Measurements from ENCODE around the gene KLHL13. TPM values are rescaled to one million over a fixed set of nuclear protein-coding genes. Genes with fewer than 3 reads are reported as not detected.
A peak's percentile ranks its signal among the peaks of the same experiment; 100 is the strongest.

KLHL13 gene
- total RNA-seq, 1 donor from 2014 or later, result 5.6 TPM

DNA sequence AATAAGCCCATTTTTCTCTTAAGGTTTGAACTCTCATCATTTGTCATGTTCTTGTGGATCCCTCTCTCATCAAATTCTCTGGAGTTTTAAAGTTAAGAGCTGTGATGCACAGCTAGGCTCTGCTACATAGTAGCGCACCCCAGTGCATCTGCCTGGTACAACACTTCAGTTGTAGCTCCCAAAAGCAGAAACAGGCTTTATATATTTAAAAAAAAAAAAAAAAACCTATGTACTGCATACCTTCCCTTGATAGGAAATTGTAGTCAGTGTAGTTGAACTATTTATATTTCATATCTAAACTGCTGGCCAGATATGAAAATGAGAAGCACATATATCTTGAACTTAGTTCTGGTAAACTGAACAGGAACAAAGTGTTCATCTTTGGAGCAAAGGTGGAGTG lies 131.4 kb downstream of the KLHL13 start:
- TF ChIP-seq, protein P1, sequence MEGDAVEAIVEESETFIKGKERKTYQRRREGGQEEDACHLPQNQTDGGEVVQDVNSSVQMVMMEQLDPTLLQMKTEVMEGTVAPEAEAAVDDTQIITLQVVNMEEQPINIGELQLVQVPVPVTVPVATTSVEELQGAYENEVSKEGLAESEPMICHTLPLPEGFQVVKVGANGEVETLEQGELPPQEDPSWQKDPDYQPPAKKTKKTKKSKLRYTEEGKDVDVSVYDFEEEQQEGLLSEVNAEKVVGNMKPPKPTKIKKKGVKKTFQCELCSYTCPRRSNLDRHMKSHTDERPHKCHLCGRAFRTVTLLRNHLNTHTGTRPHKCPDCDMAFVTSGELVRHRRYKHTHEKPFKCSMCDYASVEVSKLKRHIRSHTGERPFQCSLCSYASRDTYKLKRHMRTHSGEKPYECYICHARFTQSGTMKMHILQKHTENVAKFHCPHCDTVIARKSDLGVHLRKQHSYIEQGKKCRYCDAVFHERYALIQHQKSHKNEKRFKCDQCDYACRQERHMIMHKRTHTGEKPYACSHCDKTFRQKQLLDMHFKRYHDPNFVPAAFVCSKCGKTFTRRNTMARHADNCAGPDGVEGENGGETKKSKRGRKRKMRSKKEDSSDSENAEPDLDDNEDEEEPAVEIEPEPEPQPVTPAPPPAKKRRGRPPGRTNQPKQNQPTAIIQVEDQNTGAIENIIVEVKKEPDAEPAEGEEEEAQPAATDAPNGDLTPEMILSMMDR (IDR thresholded peaks at IDR 0.05; ENCODE audit: insufficient read depth, low read depth, low read length), result no peak
- no peak for TF ChIP-seq EZH2 (IDR thresholded peaks at IDR 0.05; ENCODE audit: insufficient read depth, low read length)
- Mint-ChIP-seq H3K27ac (ENCODE audit: unreplicated experiment) (no peak overlapping the region), H3K27me3 (ENCODE audit: low read depth, unreplicated experiment) (no peaks in the 10 kb centered on the region), H3K4me1 (ENCODE audit: low read depth, unreplicated experiment) (peaks cover 12% of the 10 kb centered on the region), H3K36me3 (ENCODE audit: low read depth, unreplicated experiment) (no peaks in the 10 kb centered on the region), H3K4me3 (ENCODE audit: unreplicated experiment) (no peak overlapping the region), H3K9me3 (ENCODE audit: unreplicated experiment) (no peaks in the 10 kb centered on the region)
- DNase-seq (ENCODE audit: low read depth) (no peak), FAIRE-seq (no peak)
- Histone ChIP-seq H3K4me2 (ENCODE audit: low read length) (no peak overlapping the region), H2AFZ (ENCODE audit: low read depth, low read length) (no peak overlapping the region), H3K4me3 (ENCODE audit: insufficient read depth, low read depth, low read length) (no peak overlapping the region), H3K79me2 (ENCODE audit: insufficient read depth, low read length) (no peaks in the 10 kb centered on the region), H3K27me3 (ENCODE audit: insufficient read depth, low read length) (no peaks in the 10 kb centered on the region), H3K9ac (ENCODE audit: low read length) (no peak overlapping the region), H3K36me3 (ENCODE audit: insufficient read depth, low read length) (no peaks in the 10 kb centered on the region), H3K27ac (ENCODE audit: low read depth, low read length) (no peak overlapping the region), H3K4me1 (ENCODE audit: insufficient read depth, low read length) (no peaks in the 10 kb centered on the region), H4K20me1 (ENCODE audit: insufficient read depth, low read length) (no peaks in the 10 kb centered on the region), H3K9me3 (ENCODE audit: insufficient read depth, low read depth, low read length) (no peaks in the 10 kb centered on the region)

DNA sequence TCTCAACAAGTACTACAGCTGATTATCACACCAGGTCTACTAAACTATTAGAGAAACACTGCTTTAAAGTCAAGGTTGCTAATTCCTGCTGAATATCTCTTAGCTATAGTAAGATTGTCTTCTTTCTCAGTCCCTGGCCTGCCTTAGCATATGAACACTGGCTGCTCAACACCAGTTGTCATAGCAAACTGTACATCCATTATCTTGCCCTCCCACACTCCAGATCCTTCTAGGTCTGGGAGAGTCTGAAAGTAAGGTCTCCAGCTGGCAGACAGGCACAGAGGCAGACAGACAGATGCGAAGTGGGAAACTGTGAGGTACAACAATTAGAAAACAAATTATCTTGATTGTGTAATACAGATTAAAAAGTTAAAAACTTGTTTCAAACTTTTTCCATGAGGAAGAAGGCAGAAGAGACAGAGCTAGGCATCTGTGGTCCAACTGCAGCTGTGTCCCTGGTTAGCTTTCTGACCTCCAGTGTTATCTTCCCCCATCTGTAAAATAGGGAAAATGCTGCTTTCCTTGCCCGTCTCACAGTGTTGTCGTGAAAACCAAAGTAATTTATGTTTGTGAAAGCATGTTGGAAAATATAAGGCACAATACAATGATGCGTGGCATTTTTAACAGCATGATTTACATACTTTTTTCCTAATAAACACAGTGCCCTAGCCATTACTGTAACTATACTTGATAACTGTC lies 133.8 kb downstream of the KLHL13 start:
- Histone ChIP-seq H3K9ac (ENCODE audit: low read length) (no peak overlapping the region), H3K4me1 (ENCODE audit: insufficient read depth, low read length) (no peaks in the 10 kb centered on the region), H2AFZ (ENCODE audit: low read depth, low read length) (no peak overlapping the region), H3K27ac (ENCODE audit: low read depth, low read length) (no peak overlapping the region), H3K9me3 (ENCODE audit: insufficient read depth, low read depth, low read length) (no peaks in the 10 kb centered on the region), H3K4me3 (ENCODE audit: insufficient read depth, low read depth, low read length) (no peak overlapping the region), H3K4me2 (ENCODE audit: low read length) (no peak overlapping the region), H3K79me2 (ENCODE audit: insufficient read depth, low read length) (no peaks in the 10 kb centered on the region), H4K20me1 (ENCODE audit: insufficient read depth, low read length) (no peaks in the 10 kb centered on the region), H3K27me3 (ENCODE audit: insufficient read depth, low read length) (no peaks in the 10 kb centered on the region), H3K36me3 (ENCODE audit: insufficient read depth, low read length) (no peaks in the 10 kb centered on the region)
- DNase-seq (ENCODE audit: low read depth) (no peak), FAIRE-seq (peak; percentile 55)
- Mint-ChIP-seq H3K36me3 (ENCODE audit: low read depth, unreplicated experiment) (no peaks in the 10 kb centered on the region), H3K27ac (ENCODE audit: unreplicated experiment) (no peak overlapping the region), H3K27me3 (ENCODE audit: low read depth, unreplicated experiment) (no peaks in the 10 kb centered on the region), H3K9me3 (ENCODE audit: unreplicated experiment) (no peaks in the 10 kb centered on the region), H3K4me1 (ENCODE audit: low read depth, unreplicated experiment) (peaks cover 9% of the 10 kb centered on the region), H3K4me3 (ENCODE audit: unreplicated experiment) (no peak overlapping the region)
- TF ChIP-seq, protein P1 (IDR thresholded peaks at IDR 0.05; ENCODE audit: insufficient read depth, low read depth, low read length), result no peak
- no peak for TF ChIP-seq EZH2 (IDR thresholded peaks at IDR 0.05; ENCODE audit: insufficient read depth, low read length)

DNA sequence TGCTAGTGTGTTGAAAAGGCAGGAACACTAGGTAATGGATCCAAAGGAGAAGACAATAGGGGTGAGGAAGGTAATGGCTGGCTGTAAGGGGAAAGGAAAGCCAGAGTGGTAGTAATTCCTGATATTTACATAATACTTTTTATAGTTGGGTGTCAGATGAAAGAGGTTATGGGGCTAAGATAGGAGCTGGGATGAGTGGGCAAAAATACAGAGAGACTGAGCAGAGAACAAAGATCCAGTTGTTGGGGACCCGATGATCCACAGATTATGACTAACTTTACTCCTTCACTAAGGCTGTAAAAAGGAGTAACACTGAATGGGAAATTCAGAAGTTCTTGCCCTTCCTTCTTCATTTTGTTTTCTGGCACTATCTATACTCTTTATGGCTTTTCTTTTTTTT lies 138.2 kb downstream of the KLHL13 start:
- no peak overlapping the region for H3K4me3 Mint-ChIP-seq (ENCODE audit: unreplicated experiment)
- H3K27me3 Mint-ChIP-seq (ENCODE audit: low read depth, unreplicated experiment), result no peaks in the 10 kb centered on the region
- H3K79me2 ChIP-seq (ENCODE audit: insufficient read depth, low read length), result no peaks in the 10 kb centered on the region
- TF ChIP-seq, protein P1 (IDR thresholded peaks at IDR 0.05; ENCODE audit: insufficient read depth, low read depth, low read length), result no peak
- no peak for TF ChIP-seq EZH2 (IDR thresholded peaks at IDR 0.05; ENCODE audit: insufficient read depth, low read length)
- no peak overlapping the region for H3K9ac ChIP-seq (ENCODE audit: low read length)
- no peaks in the 10 kb centered on the region for H3K36me3 Mint-ChIP-seq (ENCODE audit: low read depth, unreplicated experiment)
- no peak overlapping the region for H3K4me2 ChIP-seq (ENCODE audit: low read length)
- H3K4me1 Mint-ChIP-seq (ENCODE audit: low read depth, unreplicated experiment), result no peaks in the 10 kb centered on the region
- no peak overlapping the region for H2AFZ ChIP-seq (ENCODE audit: low read depth, low read length)
- no peaks in the 10 kb centered on the region for H3K27me3 ChIP-seq (ENCODE audit: insufficient read depth, low read length)
- FAIRE-seq (peak; percentile 84), DNase-seq (ENCODE audit: low read depth) (no peak)
- no peaks in the 10 kb centered on the region for H3K4me1 ChIP-seq (ENCODE audit: insufficient read depth, low read length)
- H3K9me3 Mint-ChIP-seq (ENCODE audit: unreplicated experiment), result no peaks in the 10 kb centered on the region
- no peaks in the 10 kb centered on the region for H4K20me1 ChIP-seq (ENCODE audit: insufficient read depth, low read length)
- H3K36me3 ChIP-seq (ENCODE audit: insufficient read depth, low read length), result no peaks in the 10 kb centered on the region
- H3K4me3 ChIP-seq (ENCODE audit: insufficient read depth, low read depth, low read length), result no peak overlapping the region
- no peak overlapping the region for H3K27ac ChIP-seq (ENCODE audit: low read depth, low read length)
- H3K27ac Mint-ChIP-seq (ENCODE audit: unreplicated experiment), result no peak overlapping the region
- no peaks in the 10 kb centered on the region for H3K9me3 ChIP-seq (ENCODE audit: insufficient read depth, low read depth, low read length)
